H1 (cell line): Measurements from ENCODE around the gene ZSCAN22. TPM values are rescaled to one million over a fixed set of nuclear protein-coding genes. Genes with fewer than 3 reads are reported as not detected.

Experiments used
- CTCF ChIA-PET: fragments of 300-600 bp; sonication (Branson Sonifier 250); formaldehyde crosslinking; loops from one replicate; lab custom pipeline; 2021; ENCODE audit not compliant: partially characterized antibody; lab: Charles Lee
- POLR2A ChIA-PET: fragments of 300-600 bp; sonication (Branson Sonifier 250); formaldehyde crosslinking; loops from one replicate; lab custom pipeline; 2021; ENCODE audit warnings: inconsistent platforms; ENCODE audit not compliant: partially characterized antibody; lab: Charles Lee
- DNase-seq, 2 experiments: peaks; one replicate each; pipeline versions ENCODE4 v3.0.0 to v3.0.0-alpha.2; 2010 to 2022; ENCODE audit warnings: low spot score in 2 of 2, low read depth in 1 of 2, mixed read lengths in 1 of 2
- FAIRE-seq: peaks from 2 replicates; lab custom pipeline; 2011; peaks lifted over from hg19 to GRCh38; lab: Jason Lieb, UNC
- H2AFZ ChIP-seq: 2 replicates; pipeline ENCODE4 v1.8.1; 2012; ENCODE audit warnings: low read length, inconsistent platforms
- H2AK5ac ChIP-seq: 2 replicates; pipeline ENCODE4 v1.6.1; 2013; ENCODE audit warnings: low read depth, low read length
- H2BK120ac ChIP-seq: replicated peaks from 2 replicates; pipeline ENCODE3; 2013; ENCODE audit warnings: low read depth, low read length, inconsistent platforms
- H2BK12ac ChIP-seq: 2 replicates; pipeline ENCODE4 v1.6.1; 2013; ENCODE audit warnings: low read depth, low read length
- H2BK15ac ChIP-seq: 2 replicates; pipeline ENCODE4 v1.6.1; 2013; ENCODE audit warnings: low read length
- H2BK20ac ChIP-seq: 2 replicates; pipeline ENCODE4 v1.6.1; 2013; ENCODE audit warnings: low read length
- H2BK5ac ChIP-seq: 2 replicates; pipeline ENCODE4 v1.6.1; 2013; ENCODE audit warnings: low read depth, low read length
- H3K14ac ChIP-seq: 2 replicates; pipeline ENCODE4 v1.6.1; 2013; ENCODE audit warnings: inconsistent platforms; ENCODE audit not compliant: insufficient read length
- H3K18ac ChIP-seq: 2 replicates; pipeline ENCODE4 v1.6.1; 2013; ENCODE audit warnings: low read length; ENCODE audit errors: extremely low read depth
- H3K23ac ChIP-seq: 2 replicates; pipeline ENCODE4 v1.6.1; 2013; ENCODE audit warnings: inconsistent platforms; ENCODE audit not compliant: insufficient read length
- H3K23me2 ChIP-seq: 2 replicates; pipeline ENCODE4 v1.6.1; 2013; ENCODE audit warnings: low read depth, low read length
- H3K27ac ChIP-seq: 2 replicates; pipeline ENCODE4 v1.6.1; 2011; ENCODE audit warnings: low read depth, low read length, inconsistent platforms
- H3K27me3 ChIP-seq, 4 experiments: replicated peaks in 1 of 4; 1 replicate in 1 of 4; 2 replicates in 3 of 4; pipeline versions ENCODE4 v1.6.1 to v1.8.1; 2011 to 2013; ENCODE audit warnings: low read length in 3 of 4, mild to moderate bottlenecking in 3 of 4, inconsistent platforms in 2 of 4, mixed read lengths in 2 of 4, moderate library complexity in 1 of 4; ENCODE audit not compliant: control insufficient read depth in 3 of 4, insufficient read depth in 3 of 4; ENCODE audit errors: extremely low read depth in 1 of 4
- H3K36me3 ChIP-seq, 4 experiments: 2 replicates each; pipeline versions ENCODE4 v1.6.1 to v1.8.1; 2011 to 2013; ENCODE audit warnings: mild to moderate bottlenecking in 4 of 4, low read length in 3 of 4, moderate library complexity in 2 of 4, control low read depth in 1 of 4, inconsistent platforms in 1 of 4; ENCODE audit not compliant: insufficient read depth in 4 of 4, control insufficient read depth in 2 of 4
- H3K4ac ChIP-seq: replicated peaks from 2 replicates; pipeline ENCODE3; 2013; ENCODE audit warnings: low read length, low read depth, mixed read lengths, inconsistent platforms; ENCODE audit not compliant: insufficient read length
- H3K4me1 ChIP-seq, 4 experiments: replicated peaks in 1 of 4; 1 replicate in 1 of 4; 2 replicates in 3 of 4; pipeline versions ENCODE4 v1.6.1 to v1.8.1; 2011 to 2013; ENCODE audit warnings: low read length in 3 of 4, inconsistent platforms in 2 of 4, mixed read lengths in 1 of 4; ENCODE audit not compliant: insufficient read depth in 4 of 4, control insufficient read depth in 3 of 4
- H3K4me2 ChIP-seq, 2 experiments: 2 replicates each; pipeline versions ENCODE4 v1.6.1 to v1.8.1; 2011 to 2013; ENCODE audit warnings: low read depth in 2 of 2, low read length in 2 of 2, control low read depth in 1 of 2, inconsistent platforms in 1 of 2, mild to moderate bottlenecking in 1 of 2; ENCODE audit not compliant: insufficient read depth in 1 of 2
- H3K4me3 ChIP-seq, 4 experiments: fragments of 200-600, 300-600 bp in 1 of 4; sonication (generic), shearing (Covaris generic), sonication (Bioruptor Twin) in 1 of 4; 2 replicates each; pipeline versions ENCODE4 v1.5.1 to v1.8.1; 2011 to 2016; ENCODE audit warnings: low read length in 4 of 4, low read depth in 3 of 4, control low read depth in 2 of 4, inconsistent platforms in 2 of 4, mild to moderate bottlenecking in 2 of 4, mixed read lengths in 1 of 4, moderate library complexity in 1 of 4; ENCODE audit not compliant: insufficient read depth in 2 of 4; ENCODE audit errors: extremely low read depth in 1 of 4
- H3K56ac ChIP-seq: replicated peaks from 2 replicates; pipeline ENCODE3; 2013; ENCODE audit warnings: low read depth, mild to moderate bottlenecking, mixed read lengths, low read length, inconsistent platforms; ENCODE audit not compliant: insufficient read length
- H3K79me1 ChIP-seq: 2 replicates; pipeline ENCODE4 v1.6.1; 2013; ENCODE audit warnings: low read depth, low read length, control low read depth
- H3K79me2 ChIP-seq, 2 experiments: 2 replicates each; pipeline versions ENCODE4 v1.6.1 to v1.8.1; 2012 to 2013; ENCODE audit warnings: low read length in 2 of 2, mild to moderate bottlenecking in 2 of 2, inconsistent platforms in 1 of 2; ENCODE audit not compliant: insufficient read depth in 2 of 2, control insufficient read depth in 1 of 2
- H3K9ac ChIP-seq, 4 experiments: replicated peaks in 1 of 4; 1 replicate in 1 of 4; 2 replicates in 3 of 4; pipeline versions ENCODE4 v1.6.1 to v1.8.1; 2011 to 2013; ENCODE audit warnings: low read depth in 3 of 4, low read length in 3 of 4, control low read depth in 2 of 4, mild to moderate bottlenecking in 2 of 4, moderate library complexity in 2 of 4, inconsistent platforms in 1 of 4; ENCODE audit errors: extremely low read depth in 1 of 4
- H3K9me3 ChIP-seq, 2 experiments: 2 replicates each; pipeline versions ENCODE4 v1.6.1 to v1.8.1; 2012 to 2013; ENCODE audit warnings: mild to moderate bottlenecking in 2 of 2, moderate library complexity in 2 of 2, control low read depth in 1 of 2, inconsistent platforms in 1 of 2, low read depth in 1 of 2, low read length in 1 of 2, mixed read lengths in 1 of 2; ENCODE audit not compliant: insufficient read depth in 2 of 2
- H4K20me1 ChIP-seq, 2 experiments: replicated peaks in 1 of 2; 2 replicates each; pipeline versions ENCODE3 to v1.8.1; 2011 to 2013; ENCODE audit warnings: inconsistent platforms in 2 of 2, low read length in 2 of 2, mild to moderate bottlenecking in 1 of 2; ENCODE audit not compliant: insufficient read depth in 2 of 2, control insufficient read depth in 1 of 2
- H4K5ac ChIP-seq: 2 replicates; pipeline ENCODE4 v1.6.1; 2013; ENCODE audit warnings: low read length, low read depth, mixed read lengths, inconsistent platforms; ENCODE audit not compliant: insufficient read length
- H4K8ac ChIP-seq: 2 replicates; pipeline ENCODE4 v1.8.0; 2013; ENCODE audit warnings: mild to moderate bottlenecking, moderate library complexity, low read length, inconsistent platforms; ENCODE audit not compliant: insufficient read depth; ENCODE audit errors: extremely low read depth
- H4K91ac ChIP-seq: replicated peaks from 2 replicates; pipeline ENCODE3; 2013; ENCODE audit warnings: low read length, mixed read lengths, inconsistent platforms; ENCODE audit not compliant: insufficient read length
- BCL11A ChIP-seq, 2 experiments: IDR thresholded peaks; one replicate each; pipeline ENCODE4 v1.6.1; 2011; ENCODE audit warnings: low read depth in 2 of 2, low read length in 2 of 2, mild to moderate bottlenecking in 2 of 2
- CEBPB ChIP-seq: IDR thresholded peaks from 2 replicates; pipeline ENCODE4 v1.6.1; 2012; ENCODE audit warnings: low read depth, low read length
- CHD1 ChIP-seq: IDR thresholded peaks from 2 replicates; pipeline ENCODE4 v1.6.1; 2012; ENCODE audit warnings: low read depth, low read length, improper control_type of control experiment
- CHD2 ChIP-seq: IDR thresholded peaks from 2 replicates; pipeline ENCODE4 v1.6.1; 2012; ENCODE audit warnings: low read length, improper control_type of control experiment
- FOSL1 ChIP-seq: IDR thresholded peaks from 2 replicates; pipeline ENCODE4 v1.6.1; 2011; ENCODE audit warnings: mild to moderate bottlenecking, low read depth, low read length, moderate library complexity; ENCODE audit not compliant: insufficient read depth
- GTF2F1 ChIP-seq: IDR thresholded peaks from 2 replicates; pipeline ENCODE4 v1.6.1; 2012; ENCODE audit warnings: low read depth, low read length, improper control_type of control experiment, borderline replicate concordance
- KDM5A ChIP-seq: fragments of 200-600 bp; IDR thresholded peaks from 2 replicates; pipeline ENCODE4 v1.7.1; 2012; ENCODE audit warnings: mild to moderate bottlenecking, low read length, inconsistent platforms, mixed read lengths
- MAFK ChIP-seq: IDR thresholded peaks from 2 replicates; pipeline ENCODE4 v1.6.1; 2012; ENCODE audit warnings: low read depth, mild to moderate bottlenecking, improper control_type of control experiment, low read length
- MAX ChIP-seq: IDR thresholded peaks from 2 replicates; pipeline ENCODE4 v1.6.1; 2012; ENCODE audit warnings: inconsistent platforms
- RAD21 ChIP-seq, 2 experiments: IDR thresholded peaks in 1 of 2; conservative IDR thresholded peaks in 1 of 2; 2 replicates each; pipeline ENCODE4 v1.6.1; 2011; ENCODE audit warnings: low read depth in 2 of 2, low read length in 2 of 2, improper control_type of control experiment in 1 of 2, inconsistent platforms in 1 of 2, mild to moderate bottlenecking in 1 of 2, moderate library complexity in 1 of 2
- SIX5 ChIP-seq: IDR thresholded peaks from 2 replicates; pipeline ENCODE4 v1.6.1; 2011; ENCODE audit warnings: mild to moderate bottlenecking, low read depth, low read length
- SP1 ChIP-seq: IDR thresholded peaks from 2 replicates; pipeline ENCODE4 v1.6.1; 2011; ENCODE audit warnings: low read depth, low read length
- TAF1 ChIP-seq: IDR thresholded peaks from 2 replicates; pipeline ENCODE4 v1.6.1; 2011; ENCODE audit warnings: mild to moderate bottlenecking, low read depth, low read length
- TAF7 ChIP-seq: optimal IDR thresholded peaks from 2 replicates; pipeline ENCODE3; 2011; ENCODE audit warnings: low read depth, mild to moderate bottlenecking, inconsistent platforms, low read length, moderate library complexity, borderline replicate concordance
- TEAD4 ChIP-seq: IDR thresholded peaks from 2 replicates; pipeline ENCODE4 v1.6.1; 2012; ENCODE audit warnings: low read depth, low read length, inconsistent platforms, mixed read lengths
- WGBS, 2 experiments: shearing (Covaris generic) in 1 of 2; methylation state at CpG; one replicate each; pipeline versions ENCODE4 v1.1.6 to v1.1.7; 2013 to 2015; ENCODE audit warnings: low lambda C conversion rate in 2 of 2, mixed read lengths in 2 of 2, inconsistent platforms in 1 of 2, low coverage in 1 of 2, missing lambda C conversion rate in 1 of 2; ENCODE audit not compliant: insufficient replicate concordance in 2 of 2, insufficient coverage in 1 of 2, insufficient read length in 1 of 2; ENCODE audit errors: extremely low coverage in 1 of 2, missing lambda C conversion rate in 1 of 2; 5-methylcytosine and 5-hydroxymethylcytosine counted together
- polyA plus RNA-seq, 7 experiments: library from polyadenylated mRNA; depleted of rRNA in 3 of 7; stranded (reverse) in 5 of 7; unstranded in 2 of 7; fragments of >200 nt in 5 of 7; fragments of 200-250 nt in 2 of 7; gene quantifications; 1 replicate in 5 of 7; 2 replicates in 1 of 7; 4 replicates in 1 of 7; pipeline versions ENCODE4 v1.2.1 to v1.2.3, GENCODE V29; 2011 to 2013; ENCODE audit warnings: missing spikeins in 2 of 7, mixed read lengths in 2 of 7
- total RNA-seq: library from RNA; stranded (reverse); fragmentation: NEBNext Ultra II Directional; extraction: Animal tissue kit (Norgen Biotek cat#: 25700); gene quantifications from 2 replicates; pipeline ENCODE4 v1.2.1, GENCODE V29; 2021

ZSCAN22 gene
- total and polyA plus RNA-seq, 2 of the 8 experiments (the other 6 are each of a cell fraction or from before 2014, with no cell fraction given) = 3.2 to 3.3 TPM

GRCh38 chr19:58349590-58349989, 22.8 kb downstream of the ZSCAN22 start:
- H3K27ac ChIP-seq = no peak overlapping the region
- H2BK15ac ChIP-seq = no peak overlapping the region
- no peaks in the 10 kb centered on the region for H3K79me2 ChIP-seq
- H3K9me3 ChIP-seq = no peaks in the 10 kb centered on the region
- POLR2A ChIA-PET = interaction anchor here (1.1 to 11.4 kb wide), 2 partner anchors 13 to 117 kb away, joined by 3 to 102 read pairs; partner anchors contain the start of gene ZNF497
- H2BK5ac ChIP-seq = no peak overlapping the region
- DNase-seq (no peak), FAIRE-seq (no peak)
- no peaks in the 10 kb centered on the region; a peak in 1 of 7 replicates for H3K4me1 ChIP-seq
- peaks cover 9% of the 10 kb centered on the region for H3K23me2 ChIP-seq
- H3K23ac ChIP-seq = no peak overlapping the region
- no peak overlapping the region for H3K9ac ChIP-seq
- no peak overlapping the region for H2BK120ac ChIP-seq
- no peak overlapping the region for H3K18ac ChIP-seq
- no peak overlapping the region for H3K4me2 ChIP-seq
- H3K4ac ChIP-seq = no peak overlapping the region
- H4K8ac ChIP-seq = no peak overlapping the region
- CTCF ChIA-PET = interaction anchor here (1.0 to 1.7 kb wide), 2 partner anchors 10 to 13 kb away, joined by 3 to 4 read pairs; partner anchors contain the start of gene ZNF497
- H2BK20ac ChIP-seq = no peak overlapping the region
- H4K5ac ChIP-seq = no peak overlapping the region
- no peak overlapping the region for H2BK12ac ChIP-seq
- H3K79me1 ChIP-seq = no peaks in the 10 kb centered on the region
- no peak overlapping the region for H2AFZ ChIP-seq
- H4K20me1 ChIP-seq = peaks cover 0 to 3% of the 10 kb centered on the region in 2 experiments
- 0 out of 7 replicates have a peak, but pooled peaks cover 0 to 3% (median 0%) of the 10 kb centered on the region in 4 experiments for H3K27me3 ChIP-seq
- 88% methylated on average over 8 of the region's 8 CpGs; no CpG with 5 or more reads in 1 of the 2 experiments for WGBS, 2 experiments
- H3K56ac ChIP-seq = no peak overlapping the region
- H3K14ac ChIP-seq = no peak overlapping the region
- no peak overlapping the region for H2AK5ac ChIP-seq
- no peak overlapping the region for H3K4me3 ChIP-seq
- no peaks in the 10 kb centered on the region for H3K36me3 ChIP-seq
- H4K91ac ChIP-seq = no peak overlapping the region
- TF ChIP-seq SIX5 (no peak), RAD21 (IDR thresholded peaks at IDR 0.05 in 1 of 2, conservative IDR thresholded peaks at IDR 0.05 in 1 of 2; ENCODE audit: low read depth in 2 of 2, low read length in 2 of 2) (no peak), CEBPB (no peak), TAF7 (no peak), SP1 (no peak), MAFK (no peak), CHD2 (no peak), CHD1 (no peak), KDM5A (no peak), MAX (no peak), GTF2F1 (no peak), FOSL1 (no peak), TEAD4 (no peak), TAF1 (no peak), BCL11A (IDR thresholded peaks at IDR 0.05; ENCODE audit: low read depth in 2 of 2, low read length in 2 of 2) (no peak)
